Measurements from ENCODE around the gene ATAD3A. TPM values are rescaled to one million over a fixed set of nuclear protein-coding genes. Genes with fewer than 3 reads are reported as not detected.
"Not testable (repeated sequence)": the region's sequence is repeated elsewhere in the genome, so short reads cannot be mapped to it uniquely, and the experiment has no call there.

The ATAD3A gene
- total and polyA plus RNA-seq, 2 donors, result 7.1 to 18.8 TPM

GRCh38 chr1:1554550-1554925 is 42.6 kb downstream of the ATAD3A start:
- no peaks in the 10 kb centered on the region for H3K36me3 ChIP-seq (ENCODE audit: insufficient read depth)
- WGBS, result 83% methylated on average over 13 of the region's 13 CpGs
- no peak overlapping the region for H3K4me3 ChIP-seq (ENCODE audit: low read depth, low read length)
- no peaks in the 10 kb centered on the region for H3K4me1 ChIP-seq (ENCODE audit: insufficient read depth)
- no peak overlapping the region for H3K27ac ChIP-seq (ENCODE audit: low read depth)
- DNase-seq (ENCODE audit: extremely low spot score), result no peak

- Histone ChIP-seq H3K27ac (ENCODE audit: low read depth) (no peak overlapping the region), H3K36me3 (ENCODE audit: insufficient read depth) (no peaks in the 10 kb centered on the region), H3K4me1 (ENCODE audit: insufficient read depth) (no peaks in the 10 kb centered on the region), H3K4me3 (ENCODE audit: low read depth, low read length) (no peak overlapping the region)
- WGBS, result 72% methylated on average over 31 of the region's 31 CpGs
- DNase-seq (ENCODE audit: extremely low spot score), result no peak
Observed at GRCh38 chr1:1554926-1555915, 43.3 kb downstream of the ATAD3A start.

- H3K4me1 ChIP-seq (ENCODE audit: insufficient read depth), result no peaks in the 10 kb centered on the region
- H3K36me3 ChIP-seq (ENCODE audit: insufficient read depth), result peaks cover under 1% of the 10 kb centered on the region
- no peak overlapping the region for H3K27ac ChIP-seq (ENCODE audit: low read depth)
- 87% methylated on average over 6 of the region's 6 CpGs for WGBS
- DNase-seq (ENCODE audit: extremely low spot score), result no peak
- H3K4me3 ChIP-seq (ENCODE audit: low read depth, low read length), result no peak overlapping the region
Observed at GRCh38 chr1:1556505-1556904, 44.5 kb downstream of the ATAD3A start.

- not testable (repeated sequence) for DNase-seq (ENCODE audit: extremely low spot score); H3K4me1 ChIP-seq (ENCODE audit: insufficient read depth); H3K27ac ChIP-seq (ENCODE audit: low read depth); H3K4me3 ChIP-seq (ENCODE audit: low read depth, low read length); H3K36me3 ChIP-seq (ENCODE audit: insufficient read depth)
- WGBS, result 89% methylated on average over 11 of the region's 11 CpGs
Observed at GRCh38 chr1:1556961-1557360, 45.0 kb downstream of the ATAD3A start.

- 91% methylated on average over 7 of the region's 7 CpGs for WGBS
- H3K27ac ChIP-seq (ENCODE audit: low read depth); H3K4me1 ChIP-seq (ENCODE audit: insufficient read depth); H3K4me3 ChIP-seq (ENCODE audit: low read depth, low read length); H3K36me3 ChIP-seq (ENCODE audit: insufficient read depth); DNase-seq (ENCODE audit: extremely low spot score): not testable (repeated sequence)
Observed at GRCh38 chr1:1557688-1558087, 45.7 kb downstream of the ATAD3A start.

GRCh38 chr1:1558591-1558990 is 46.6 kb downstream of the ATAD3A start:
- 63% methylated on average over 4 of the region's 4 CpGs for WGBS
- Histone ChIP-seq H3K27ac (ENCODE audit: low read depth) (no peak overlapping the region), H3K36me3 (ENCODE audit: insufficient read depth) (peaks cover 5% of the 10 kb centered on the region), H3K4me3 (ENCODE audit: low read depth, low read length) (no peak overlapping the region), H3K4me1 (ENCODE audit: insufficient read depth) (no peaks in the 10 kb centered on the region)
- DNase-seq (ENCODE audit: extremely low spot score), result no peak

GRCh38 chr1:1559066-1559465 is 47.1 kb downstream of the ATAD3A start:
- H3K27ac ChIP-seq (ENCODE audit: low read depth), result no peak overlapping the region
- peaks cover 5% of the 10 kb centered on the region for H3K36me3 ChIP-seq (ENCODE audit: insufficient read depth)
- 84% methylated on average over 17 of the region's 17 CpGs for WGBS
- no peaks in the 10 kb centered on the region for H3K4me1 ChIP-seq (ENCODE audit: insufficient read depth)
- no peak overlapping the region for H3K4me3 ChIP-seq (ENCODE audit: low read depth, low read length)
- DNase-seq (ENCODE audit: extremely low spot score), result no peak

- 94% methylated on average over 9 of the region's 9 CpGs for WGBS
- Histone ChIP-seq H3K4me3 (ENCODE audit: low read depth, low read length) (no peak overlapping the region), H3K36me3 (ENCODE audit: insufficient read depth) (peaks cover 5% of the 10 kb centered on the region), H3K4me1 (ENCODE audit: insufficient read depth) (no peaks in the 10 kb centered on the region), H3K27ac (ENCODE audit: low read depth) (no peak overlapping the region)
- DNase-seq (ENCODE audit: extremely low spot score), result no peak
Observed at GRCh38 chr1:1560178-1560577, 48.2 kb downstream of the ATAD3A start.

GRCh38 chr1:1561801-1562470 is 50.0 kb downstream of the ATAD3A start:
- Histone ChIP-seq H3K27ac (ENCODE audit: low read depth) (no peak overlapping the region), H3K4me1 (ENCODE audit: insufficient read depth) (no peaks in the 10 kb centered on the region), H3K36me3 (ENCODE audit: insufficient read depth) (peaks cover 5% of the 10 kb centered on the region), H3K4me3 (ENCODE audit: low read depth, low read length) (no peak overlapping the region)
- DNase-seq (ENCODE audit: extremely low spot score), result no peak
- 93% methylated on average over 15 of the region's 15 CpGs for WGBS

- Histone ChIP-seq H3K4me1 (ENCODE audit: insufficient read depth) (no peaks in the 10 kb centered on the region), H3K4me3 (ENCODE audit: low read depth, low read length) (no peak overlapping the region), H3K36me3 (ENCODE audit: insufficient read depth) (peaks cover 5% of the 10 kb centered on the region), H3K27ac (ENCODE audit: low read depth) (no peak overlapping the region)
- no peak for DNase-seq (ENCODE audit: extremely low spot score)
- WGBS, result 91% methylated on average over 21 of the region's 21 CpGs
Observed at GRCh38 chr1:1562556-1563195, 50.7 kb downstream of the ATAD3A start.

GRCh38 chr1:1563688-1564087 is 51.7 kb downstream of the ATAD3A start:
- DNase-seq (ENCODE audit: extremely low spot score), result no peak
- no peak overlapping the region for H3K27ac ChIP-seq (ENCODE audit: low read depth)
- H3K4me3 ChIP-seq (ENCODE audit: low read depth, low read length), result no peak overlapping the region
- H3K4me1 ChIP-seq (ENCODE audit: insufficient read depth), result no peaks in the 10 kb centered on the region
- H3K36me3 ChIP-seq (ENCODE audit: insufficient read depth), result peaks cover 5% of the 10 kb centered on the region
- WGBS, result 95% methylated on average over 12 of the region's 12 CpGs

- Histone ChIP-seq H3K4me1 (ENCODE audit: insufficient read depth) (no peaks in the 10 kb centered on the region), H3K4me3 (ENCODE audit: low read depth, low read length) (no peak overlapping the region), H3K36me3 (ENCODE audit: insufficient read depth) (peaks cover 5% of the 10 kb centered on the region), H3K27ac (ENCODE audit: low read depth) (no peak overlapping the region)
- 88% methylated on average over 19 of the region's 19 CpGs for WGBS
- no peak for DNase-seq (ENCODE audit: extremely low spot score)
Observed at GRCh38 chr1:1564268-1564667, 52.3 kb downstream of the ATAD3A start.

GRCh38 chr1:1565340-1565739 is 53.4 kb downstream of the ATAD3A start:
- 94% methylated on average over 10 of the region's 10 CpGs for WGBS
- peaks cover 5% of the 10 kb centered on the region for H3K36me3 ChIP-seq (ENCODE audit: insufficient read depth)
- no peak overlapping the region for H3K27ac ChIP-seq (ENCODE audit: low read depth)
- no peak overlapping the region for H3K4me3 ChIP-seq (ENCODE audit: low read depth, low read length)
- DNase-seq (ENCODE audit: extremely low spot score), result no peak
- H3K4me1 ChIP-seq (ENCODE audit: insufficient read depth), result no peaks in the 10 kb centered on the region
